HepG2 (cell line): ENCODE results near the gene EPC2. TPM values are rescaled to one million over a fixed set of nuclear protein-coding genes. Genes with fewer than 3 reads are reported as not detected.

Source experiments
- ATAC-seq: fragments of 200-7000 bp; cut with Tn5 transposase; 3 replicates; pipeline ENCODE4 v1.9.1; 2020; ENCODE audit warnings: mild to moderate bottlenecking, moderate library complexity
- BruUV-seq: library from RNA; stranded (reverse); fragments of 400-500 nt; replicated peaks from 2 replicates; lab custom pipeline; 2021; lab: Mats Ljungman, UMichigan
- CTCF ChIA-PET: fragments of 300-600 bp; formaldehyde crosslinking; extraction: SDS; loops from one replicate; lab custom pipeline; 2021; ENCODE audit warnings: low total read pairs, inconsistent platforms, low intra/inter-chr PET ratio; lab: Yijun Ruan, JAX
- POLR2A ChIA-PET: fragments of 350-600 bp; sonication (Branson Sonifier 250); formaldehyde crosslinking; loops from one replicate; lab custom pipeline; 2020; ENCODE audit warnings: antibody characterized with exemption, inconsistent platforms; lab: Yijun Ruan, JAX
- DNase-seq: peaks from one replicate; pipeline ENCODE4 v3.0.0-alpha.2; 2015; ENCODE audit warnings: low spot score
- FAIRE-seq: peaks from 3 replicates; lab custom pipeline; 2011; peaks lifted over from hg19 to GRCh38; lab: Jason Lieb, UNC
- H2AFZ ChIP-seq: one replicate; pipeline ENCODE4 v1.6.1; 2011; ENCODE audit warnings: low read length, inconsistent platforms
- H3K27ac ChIP-seq: fragments of 300-600 bp; 3 replicates; pipeline ENCODE4 v1.8.0; 2011; ENCODE audit warnings: mixed run types, mild to moderate bottlenecking, mixed read lengths, low read length, inconsistent platforms; ENCODE audit not compliant: insufficient read depth; ENCODE audit errors: extremely low read length
- H3K27me3 ChIP-seq, 2 experiments: fragments of 200-600 bp in 1 of 2; 2 replicates in 1 of 2; 3 replicates in 1 of 2; pipeline versions ENCODE4 v1.6.0 to v1.8.0; 2011; ENCODE audit warnings: low read length in 2 of 2, mild to moderate bottlenecking in 2 of 2, moderate library complexity in 2 of 2, inconsistent platforms in 1 of 2; ENCODE audit not compliant: insufficient read depth in 2 of 2, control insufficient read depth in 1 of 2
- H3K36me3 ChIP-seq, 2 experiments: fragments of 200-600 bp in 1 of 2; replicated peaks in 1 of 2; 2 replicates in 1 of 2; 3 replicates in 1 of 2; pipeline versions ENCODE4 v1.5.1 to v1.8.0; 2011; ENCODE audit warnings: low read length in 2 of 2, inconsistent platforms in 1 of 2; ENCODE audit not compliant: insufficient read depth in 2 of 2, control insufficient read depth in 1 of 2
- H3K4me1 ChIP-seq: 2 replicates; pipeline ENCODE4 v1.5.1; 2012; ENCODE audit warnings: low read length, inconsistent platforms; ENCODE audit not compliant: insufficient read depth
- H3K4me2 ChIP-seq: 2 replicates; pipeline ENCODE4 v1.6.0; 2011; ENCODE audit warnings: low read depth, low read length, inconsistent platforms
- H3K4me3 ChIP-seq, 3 experiments: fragments of 200-600 bp in 1 of 3; sonication (generic), shearing (Covaris generic) in 1 of 3; replicated peaks in 1 of 3; 2 replicates each; pipeline ENCODE4 v1.5.1; 2011 to 2016; ENCODE audit warnings: low read length in 3 of 3, inconsistent platforms in 2 of 3, low read depth in 2 of 3, mild to moderate bottlenecking in 2 of 3, control low read depth in 1 of 3, mixed read lengths in 1 of 3; ENCODE audit not compliant: insufficient read depth in 1 of 3
- H3K79me2 ChIP-seq: one replicate; pipeline ENCODE4 v1.6.1; 2011; ENCODE audit warnings: low read length, inconsistent platforms; ENCODE audit not compliant: insufficient read depth
- H3K9ac ChIP-seq: 2 replicates; pipeline ENCODE4 v1.6.0; 2011; ENCODE audit warnings: mild to moderate bottlenecking, low read depth, low read length, inconsistent platforms; ENCODE audit not compliant: insufficient read depth
- H3K9me3 ChIP-seq: 2 replicates; pipeline ENCODE4 v1.5.1; 2012; ENCODE audit warnings: mild to moderate bottlenecking, low read length
- H4K20me1 ChIP-seq: 2 replicates; pipeline ENCODE4 v1.6.0; 2011; ENCODE audit warnings: inconsistent platforms, mild to moderate bottlenecking, low read length, moderate library complexity; ENCODE audit not compliant: insufficient read depth
- ZFP41 ChIP-seq: sonication (generic); formaldehyde crosslinking; IDR thresholded peaks from 2 replicates; pipeline ENCODE4 v1.4.0; 2020; ENCODE audit warnings: mild to moderate bottlenecking, missing genetic modification reagents, borderline replicate concordance
- ZNF883 ChIP-seq: sonication (generic); formaldehyde crosslinking; IDR thresholded peaks from 2 replicates; pipeline ENCODE4 v1.5.1; 2020; ENCODE audit warnings: mild to moderate bottlenecking, missing genetic modification reagents; ENCODE audit errors: not compliant biosample characterization
- WGBS: methylation state at CpG from one replicate; pipeline ENCODE4 v1.1.6; 2017; ENCODE audit warnings: low lambda C conversion rate; 5-methylcytosine and 5-hydroxymethylcytosine counted together
- in situ Hi-C: cut with HindIII; loops from 2 replicates; pipeline ENCODE4 v1.10.0; 2017; ENCODE audit warnings: low pct_unique_long_range_greater_than_20kb; ENCODE audit not compliant: extremely low pct_ligation_motif_present
- intact Hi-C: fragments of 100-400 bp; cut with micrococcal nuclease; formaldehyde crosslinking; loops from one replicate; pipeline ENCODE4 v1.10.0; 2022; ENCODE audit not compliant: unreplicated experiment
- polyA plus RNA-seq, 8 experiments: library from polyadenylated mRNA; depleted of rRNA in 3 of 8; stranded (reverse) in 7 of 8; unstranded in 1 of 8; fragments of >200 nt; fragmentation: Illumina TruSeq in 4 of 8; extraction: Trizol in 4 of 8; gene quantifications; 2 replicates each; pipeline versions ENCODE4 v1.2.1 to v1.2.3, GENCODE V29; 2011 to 2016; ENCODE audit warnings: low read depth in 4 of 8, missing spikeins in 1 of 8, mixed read lengths in 1 of 8; ENCODE audit not compliant: insufficient read depth in 1 of 8
- total RNA-seq, 5 experiments: library from RNA; depleted of rRNA; stranded (reverse); fragments of >200 nt; fragmentation: Illumina TruSeq; extraction: Trizol; gene quantifications; 2 replicates each; pipeline ENCODE4 v1.2.3, GENCODE V29; 2016; ENCODE audit warnings: low read depth in 1 of 5
- TF ChIP-seq, protein P1 (sequence below): sonication (generic); formaldehyde crosslinking; IDR thresholded peaks from 2 replicates; pipeline ENCODE4 v1.9.0; 2022; ENCODE audit warnings: missing genetic modification reagents, mild to moderate bottlenecking, borderline replicate concordance
- TF ChIP-seq, protein P2 (sequence below): sonication (generic); formaldehyde crosslinking; IDR thresholded peaks from 2 replicates; pipeline ENCODE4 v1.5.0; 2020; ENCODE audit warnings: mild to moderate bottlenecking, missing genetic modification reagents, borderline replicate concordance

The EPC2 gene
- total and polyA plus RNA-seq, 2 of the 13 experiments (the other 11 are each of a cell fraction or from before 2014, with no cell fraction given), result 20.5 to 22.0 TPM

DNA sequence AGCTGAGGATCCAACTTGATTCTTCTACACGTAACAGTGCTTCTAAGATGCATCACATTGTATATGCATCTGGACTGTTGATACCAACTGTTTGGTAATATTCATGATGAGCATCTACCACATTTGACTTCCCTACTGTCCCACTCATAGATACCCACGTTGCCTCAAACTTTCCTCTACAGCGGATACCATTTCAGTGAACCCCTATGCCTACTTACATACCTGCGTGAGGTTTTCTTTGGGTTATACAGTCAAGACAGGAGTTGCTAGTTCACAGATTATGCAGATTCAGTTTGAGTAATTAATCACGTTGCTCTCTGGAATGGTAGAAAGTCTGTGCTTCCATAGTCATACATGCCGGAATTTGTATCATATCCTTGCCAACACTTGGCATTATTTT, 40.0 kb downstream of the EPC2 start (continued):
- TF ChIP-seq, protein P1, sequence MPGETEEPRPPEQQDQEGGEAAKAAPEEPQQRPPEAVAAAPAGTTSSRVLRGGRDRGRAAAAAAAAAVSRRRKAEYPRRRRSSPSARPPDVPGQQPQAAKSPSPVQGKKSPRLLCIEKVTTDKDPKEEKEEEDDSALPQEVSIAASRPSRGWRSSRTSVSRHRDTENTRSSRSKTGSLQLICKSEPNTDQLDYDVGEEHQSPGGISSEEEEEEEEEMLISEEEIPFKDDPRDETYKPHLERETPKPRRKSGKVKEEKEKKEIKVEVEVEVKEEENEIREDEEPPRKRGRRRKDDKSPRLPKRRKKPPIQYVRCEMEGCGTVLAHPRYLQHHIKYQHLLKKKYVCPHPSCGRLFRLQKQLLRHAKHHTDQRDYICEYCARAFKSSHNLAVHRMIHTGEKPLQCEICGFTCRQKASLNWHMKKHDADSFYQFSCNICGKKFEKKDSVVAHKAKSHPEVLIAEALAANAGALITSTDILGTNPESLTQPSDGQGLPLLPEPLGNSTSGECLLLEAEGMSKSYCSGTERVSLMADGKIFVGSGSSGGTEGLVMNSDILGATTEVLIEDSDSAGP (CRISPR knock-in tag), result no peak
- TF ChIP-seq ZNF883, result no peak
- TF ChIP-seq, protein P2, sequence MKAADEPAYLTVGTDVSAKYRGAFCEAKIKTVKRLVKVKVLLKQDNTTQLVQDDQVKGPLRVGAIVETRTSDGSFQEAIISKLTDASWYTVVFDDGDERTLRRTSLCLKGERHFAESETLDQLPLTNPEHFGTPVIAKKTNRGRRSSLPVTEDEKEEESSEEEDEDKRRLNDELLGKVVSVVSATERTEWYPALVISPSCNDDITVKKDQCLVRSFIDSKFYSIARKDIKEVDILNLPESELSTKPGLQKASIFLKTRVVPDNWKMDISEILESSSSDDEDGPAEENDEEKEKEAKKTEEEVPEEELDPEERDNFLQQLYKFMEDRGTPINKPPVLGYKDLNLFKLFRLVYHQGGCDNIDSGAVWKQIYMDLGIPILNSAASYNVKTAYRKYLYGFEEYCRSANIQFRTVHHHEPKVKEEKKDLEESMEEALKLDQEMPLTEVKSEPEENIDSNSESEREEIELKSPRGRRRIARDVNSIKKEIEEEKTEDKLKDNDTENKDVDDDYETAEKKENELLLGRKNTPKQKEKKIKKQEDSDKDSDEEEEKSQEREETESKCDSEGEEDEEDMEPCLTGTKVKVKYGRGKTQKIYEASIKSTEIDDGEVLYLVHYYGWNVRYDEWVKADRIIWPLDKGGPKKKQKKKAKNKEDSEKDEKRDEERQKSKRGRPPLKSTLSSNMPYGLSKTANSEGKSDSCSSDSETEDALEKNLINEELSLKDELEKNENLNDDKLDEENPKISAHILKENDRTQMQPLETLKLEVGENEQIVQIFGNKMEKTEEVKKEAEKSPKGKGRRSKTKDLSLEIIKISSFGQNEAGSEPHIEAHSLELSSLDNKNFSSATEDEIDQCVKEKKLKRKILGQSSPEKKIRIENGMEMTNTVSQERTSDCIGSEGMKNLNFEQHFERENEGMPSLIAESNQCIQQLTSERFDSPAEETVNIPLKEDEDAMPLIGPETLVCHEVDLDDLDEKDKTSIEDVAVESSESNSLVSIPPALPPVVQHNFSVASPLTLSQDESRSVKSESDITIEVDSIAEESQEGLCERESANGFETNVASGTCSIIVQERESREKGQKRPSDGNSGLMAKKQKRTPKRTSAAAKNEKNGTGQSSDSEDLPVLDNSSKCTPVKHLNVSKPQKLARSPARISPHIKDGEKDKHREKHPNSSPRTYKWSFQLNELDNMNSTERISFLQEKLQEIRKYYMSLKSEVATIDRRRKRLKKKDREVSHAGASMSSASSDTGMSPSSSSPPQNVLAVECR, result no peak

DNA sequence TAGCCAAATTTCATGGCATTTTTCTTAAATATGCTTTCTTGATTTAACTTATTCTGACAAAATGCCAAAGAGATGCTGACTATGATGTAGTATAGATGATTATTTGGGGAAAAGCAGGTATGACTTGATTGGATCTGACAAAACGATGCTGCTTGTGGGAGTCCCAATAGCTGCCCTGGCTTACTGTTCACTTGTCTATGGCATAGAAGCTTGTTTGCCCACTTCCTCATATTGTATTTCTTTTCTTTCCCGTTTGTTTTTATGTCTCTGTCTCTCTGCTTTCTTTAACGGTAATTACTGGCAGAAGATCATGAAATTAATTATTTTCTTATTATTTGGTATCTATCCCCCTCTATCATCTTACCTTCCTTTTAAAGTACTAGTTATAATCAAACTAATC, 43.0 kb downstream of the EPC2 start:
- H3K36me3 ChIP-seq, result peaks cover 3 to 20% of the 10 kb centered on the region in 2 experiments; a peak in 3 of 5 replicates
- no peak overlapping the region for H3K4me3 ChIP-seq
- no peaks in the 10 kb centered on the region for H3K4me1 ChIP-seq
- H3K79me2 ChIP-seq, result peaks cover 60% of the 10 kb centered on the region
- ChIA-PET CTCF (no interaction called here), POLR2A (no interaction called here)
- no peaks in the 10 kb centered on the region for H3K27me3 ChIP-seq
- FAIRE-seq (no peak), DNase-seq (no peak), ATAC-seq (no peak)
- peaks cover 13% of the 10 kb centered on the region for H4K20me1 ChIP-seq
- H3K4me2 ChIP-seq, result no peak overlapping the region
- no peaks in the 10 kb centered on the region for H3K9me3 ChIP-seq
- in situ Hi-C loops (no loop called here), intact Hi-C loops (loop anchor here (5.0 kb wide), 1 partner anchor 40 kb away; no protein-coding TSS in a partner anchor)
- H3K27ac ChIP-seq, result no peak overlapping the region
- H2AFZ ChIP-seq, result no peak overlapping the region
- WGBS, result 91% methylated on average over 3 of the region's 3 CpGs
- no peak overlapping the region for H3K9ac ChIP-seq
- no peak for TF ChIP-seq ZFP41 (CRISPR knock-in tag)
- TF ChIP-seq, all 625 proteins: peak for 0
- no TSS peak for BruUV-seq
